ENCODE measurements around the gene MATN1.

The MATN1 gene

DNA sequence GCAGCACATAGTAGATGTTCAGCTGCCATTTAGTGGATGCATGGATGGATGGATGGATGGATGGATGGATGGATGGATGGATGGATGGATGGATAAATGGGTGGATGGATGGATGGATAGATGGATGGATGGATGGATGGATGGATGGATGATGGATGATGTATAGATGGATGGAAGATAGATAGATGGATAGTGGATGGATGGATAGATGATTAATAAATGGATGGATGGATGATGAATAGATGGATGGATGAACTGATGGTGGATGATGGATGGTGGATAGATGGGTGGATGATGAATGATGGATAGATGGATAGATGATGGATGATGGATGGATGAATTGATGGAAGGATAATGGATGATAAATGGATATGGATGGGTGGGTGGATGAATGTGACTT is 20.6 kb downstream of the MATN1 start:
- no peak overlapping the region for H3K4me3 ChIP-seq (IDR thresholded peaks at IDR 0.05; ENCODE audit: insufficient read depth, low read depth, low read length)
- H3K9ac ChIP-seq = no peak overlapping the region
- H3K4me2 ChIP-seq = no peak overlapping the region
- no peaks in the 10 kb centered on the region for H3K4me1 ChIP-seq (ENCODE audit: low read depth, poor library complexity, severe bottlenecking)
- H3K27me3 ChIP-seq (ENCODE audit: insufficient read depth, low read depth) = peaks cover 30% of the 10 kb centered on the region; the same call in 1 of the 2 replicates
- no peaks in the 10 kb centered on the region for H4K20me1 ChIP-seq (ENCODE audit: insufficient read depth)
- TF ChIP-seq, protein P1, sequence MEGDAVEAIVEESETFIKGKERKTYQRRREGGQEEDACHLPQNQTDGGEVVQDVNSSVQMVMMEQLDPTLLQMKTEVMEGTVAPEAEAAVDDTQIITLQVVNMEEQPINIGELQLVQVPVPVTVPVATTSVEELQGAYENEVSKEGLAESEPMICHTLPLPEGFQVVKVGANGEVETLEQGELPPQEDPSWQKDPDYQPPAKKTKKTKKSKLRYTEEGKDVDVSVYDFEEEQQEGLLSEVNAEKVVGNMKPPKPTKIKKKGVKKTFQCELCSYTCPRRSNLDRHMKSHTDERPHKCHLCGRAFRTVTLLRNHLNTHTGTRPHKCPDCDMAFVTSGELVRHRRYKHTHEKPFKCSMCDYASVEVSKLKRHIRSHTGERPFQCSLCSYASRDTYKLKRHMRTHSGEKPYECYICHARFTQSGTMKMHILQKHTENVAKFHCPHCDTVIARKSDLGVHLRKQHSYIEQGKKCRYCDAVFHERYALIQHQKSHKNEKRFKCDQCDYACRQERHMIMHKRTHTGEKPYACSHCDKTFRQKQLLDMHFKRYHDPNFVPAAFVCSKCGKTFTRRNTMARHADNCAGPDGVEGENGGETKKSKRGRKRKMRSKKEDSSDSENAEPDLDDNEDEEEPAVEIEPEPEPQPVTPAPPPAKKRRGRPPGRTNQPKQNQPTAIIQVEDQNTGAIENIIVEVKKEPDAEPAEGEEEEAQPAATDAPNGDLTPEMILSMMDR (conservative IDR thresholded peaks at IDR 0.05; ENCODE audit: low read depth, low read length) = no peak
- no peaks in the 10 kb centered on the region for H3K79me2 ChIP-seq (ENCODE audit: insufficient read depth, low read depth)
- H2AFZ ChIP-seq (ENCODE audit: low read depth) = no peak overlapping the region
- no peaks in the 10 kb centered on the region for H3K36me3 ChIP-seq (ENCODE audit: insufficient read depth)
- no peak overlapping the region for H3K27ac ChIP-seq

DNA sequence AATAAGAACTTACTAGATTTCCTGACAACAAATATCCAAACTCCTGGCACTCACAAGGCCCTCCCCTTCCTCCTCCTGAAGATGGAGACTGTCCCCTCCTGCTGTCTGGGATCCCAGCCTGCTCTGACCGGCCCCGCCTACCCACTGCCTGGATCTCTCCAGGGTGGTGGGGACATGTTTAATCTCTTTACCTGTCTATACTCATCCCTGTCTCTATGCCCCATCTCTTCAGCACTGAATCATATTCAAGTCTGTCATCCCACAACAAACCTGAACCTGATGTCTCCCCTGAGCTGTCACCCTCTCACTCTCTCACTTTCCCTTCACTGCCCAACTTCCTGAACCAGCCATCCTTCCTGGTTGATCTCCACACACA is 22.1 kb downstream of the MATN1 start:
- Histone ChIP-seq H3K4me2 (no peak overlapping the region), H4K20me1 (ENCODE audit: insufficient read depth) (no peaks in the 10 kb centered on the region), H3K36me3 (ENCODE audit: insufficient read depth) (no peaks in the 10 kb centered on the region), H3K27ac (no peak overlapping the region), H3K27me3 (ENCODE audit: insufficient read depth, low read depth) (peaks cover 43% of the 10 kb centered on the region), H3K4me3 (IDR thresholded peaks at IDR 0.05; ENCODE audit: insufficient read depth, low read depth, low read length) (no peak overlapping the region), H3K79me2 (ENCODE audit: insufficient read depth, low read depth) (no peaks in the 10 kb centered on the region), H3K4me1 (ENCODE audit: low read depth, poor library complexity, severe bottlenecking) (no peaks in the 10 kb centered on the region), H3K9ac (no peak overlapping the region), H2AFZ (ENCODE audit: low read depth) (no peak overlapping the region)
- TF ChIP-seq, protein P1 (conservative IDR thresholded peaks at IDR 0.05; ENCODE audit: low read depth, low read length) = no peak

DNA sequence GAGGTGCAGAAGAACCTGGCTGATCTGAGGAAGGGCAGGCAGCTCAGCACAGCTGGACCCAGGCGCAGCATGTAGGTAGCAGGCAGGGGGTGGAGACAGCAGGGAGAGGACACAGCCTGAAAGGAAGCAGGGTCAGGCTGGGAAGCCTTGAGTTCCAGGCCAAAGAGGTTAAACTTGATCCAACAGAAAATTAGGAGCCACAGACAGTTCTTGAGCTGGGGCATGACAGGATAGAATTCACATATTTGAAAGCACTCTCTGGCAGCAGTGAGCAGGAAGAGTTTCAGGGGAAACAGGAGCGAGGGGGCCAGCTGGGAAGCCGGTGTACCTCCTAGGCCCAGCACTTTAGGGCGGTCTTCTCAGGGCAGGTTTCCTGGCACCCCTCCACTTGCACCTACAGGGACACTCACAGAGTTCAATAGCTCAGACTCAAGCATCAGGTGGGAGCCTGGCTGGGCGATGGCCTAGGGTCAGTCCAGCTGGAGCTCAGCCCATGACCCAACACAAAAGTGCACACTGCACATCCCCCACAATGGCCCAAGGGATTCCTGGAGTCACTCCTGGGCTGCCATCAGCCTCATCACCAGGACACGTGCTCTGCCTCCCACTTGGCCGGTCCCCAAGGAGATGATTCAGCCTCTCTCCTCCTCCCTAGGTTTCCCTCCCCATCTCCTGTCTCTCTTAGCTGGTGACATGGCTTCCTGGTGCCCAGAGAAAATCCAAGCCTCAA is 22.7 kb downstream of the MATN1 start:
- Histone ChIP-seq H2AFZ (ENCODE audit: low read depth) (no peak overlapping the region), H3K9ac (no peak overlapping the region), H4K20me1 (ENCODE audit: insufficient read depth) (no peaks in the 10 kb centered on the region), H3K4me3 (IDR thresholded peaks at IDR 0.05; ENCODE audit: insufficient read depth, low read depth, low read length) (no peak overlapping the region), H3K36me3 (ENCODE audit: insufficient read depth) (no peaks in the 10 kb centered on the region), H3K27me3 (ENCODE audit: insufficient read depth, low read depth) (peaks cover 40% of the 10 kb centered on the region), H3K27ac (no peak overlapping the region), H3K4me1 (ENCODE audit: low read depth, poor library complexity, severe bottlenecking) (no peaks in the 10 kb centered on the region), H3K79me2 (ENCODE audit: insufficient read depth, low read depth) (no peaks in the 10 kb centered on the region), H3K4me2 (no peak overlapping the region)
- TF ChIP-seq, protein P1 (conservative IDR thresholded peaks at IDR 0.05; ENCODE audit: low read depth, low read length) = no peak

DNA sequence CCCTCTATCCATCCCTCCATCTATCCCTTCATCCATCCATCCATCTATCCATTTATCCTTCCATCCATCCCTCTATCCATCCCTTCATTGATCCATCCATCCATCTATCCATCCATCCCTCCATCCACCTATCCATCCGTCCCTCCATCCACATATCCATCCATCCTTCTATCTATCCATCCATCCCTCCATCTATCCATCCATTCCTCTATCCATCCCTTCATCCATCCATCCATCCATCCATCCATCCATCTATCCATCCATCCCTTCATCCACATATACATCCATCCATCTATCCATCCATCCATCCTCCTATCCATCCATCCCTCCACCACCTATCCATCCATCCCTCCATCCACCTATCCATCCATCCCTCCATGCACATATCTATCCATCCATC is 23.6 kb downstream of the MATN1 start:
- no peak overlapping the region for H3K9ac ChIP-seq
- no peak overlapping the region for H3K4me2 ChIP-seq
- H2AFZ ChIP-seq (ENCODE audit: low read depth) = no peak overlapping the region
- no peak overlapping the region for H3K4me3 ChIP-seq (IDR thresholded peaks at IDR 0.05; ENCODE audit: insufficient read depth, low read depth, low read length)
- H3K27ac ChIP-seq = no peak overlapping the region
- peaks cover 34% of the 10 kb centered on the region for H3K27me3 ChIP-seq (ENCODE audit: insufficient read depth, low read depth)
- TF ChIP-seq, protein P1 (conservative IDR thresholded peaks at IDR 0.05; ENCODE audit: low read depth, low read length) = no peak
- H3K79me2 ChIP-seq (ENCODE audit: insufficient read depth, low read depth) = no peaks in the 10 kb centered on the region
- no peaks in the 10 kb centered on the region for H4K20me1 ChIP-seq (ENCODE audit: insufficient read depth)
- H3K36me3 ChIP-seq (ENCODE audit: insufficient read depth) = no peaks in the 10 kb centered on the region
- no peaks in the 10 kb centered on the region for H3K4me1 ChIP-seq (ENCODE audit: low read depth, poor library complexity, severe bottlenecking)

All from KMS-11 (cell line).